22Rv1 (cell line): ENCODE measurements around the gene F2.

Experiments
- H3K27ac ChIP-seq: fragments of 450-650 bp; 2 replicates; pipeline ENCODE4 v1.5.1; 2017
- ZFX ChIP-seq: fragments of 450-650 bp; IDR thresholded peaks from 2 replicates; pipeline ENCODE4 v1.6.1; 2017; ENCODE audit warnings: antibody characterized with exemption, borderline replicate concordance
- TF ChIP-seq, protein P1 (sequence below): fragments of 450-650 bp; IDR thresholded peaks from 2 replicates; pipeline ENCODE4 v1.5.1; 2017; ENCODE audit warnings: mild to moderate bottlenecking

The F2 gene

DNA sequence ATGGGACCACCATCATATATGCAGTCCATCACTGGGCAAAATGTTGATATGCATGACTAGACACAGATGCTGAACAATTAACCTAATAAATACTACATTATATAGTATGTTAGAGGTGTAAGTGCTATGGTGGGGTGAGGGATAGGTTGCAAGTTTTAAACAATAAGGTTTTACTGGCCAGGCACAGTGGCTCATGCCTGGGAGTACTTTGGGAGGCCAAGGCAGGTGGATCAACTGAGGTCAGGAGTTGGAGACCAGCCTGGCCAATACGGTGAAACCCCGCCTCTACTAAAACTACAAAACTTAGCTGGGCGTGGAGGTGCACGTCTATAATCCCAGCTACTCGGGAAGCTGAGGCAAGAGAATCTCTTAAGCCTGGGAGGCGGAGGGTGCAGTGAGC lies 28.1 kb downstream of the F2 start:
- no peak overlapping the region for H3K27ac ChIP-seq
- TF ChIP-seq ZFX, result no peak
- TF ChIP-seq, protein P1, sequence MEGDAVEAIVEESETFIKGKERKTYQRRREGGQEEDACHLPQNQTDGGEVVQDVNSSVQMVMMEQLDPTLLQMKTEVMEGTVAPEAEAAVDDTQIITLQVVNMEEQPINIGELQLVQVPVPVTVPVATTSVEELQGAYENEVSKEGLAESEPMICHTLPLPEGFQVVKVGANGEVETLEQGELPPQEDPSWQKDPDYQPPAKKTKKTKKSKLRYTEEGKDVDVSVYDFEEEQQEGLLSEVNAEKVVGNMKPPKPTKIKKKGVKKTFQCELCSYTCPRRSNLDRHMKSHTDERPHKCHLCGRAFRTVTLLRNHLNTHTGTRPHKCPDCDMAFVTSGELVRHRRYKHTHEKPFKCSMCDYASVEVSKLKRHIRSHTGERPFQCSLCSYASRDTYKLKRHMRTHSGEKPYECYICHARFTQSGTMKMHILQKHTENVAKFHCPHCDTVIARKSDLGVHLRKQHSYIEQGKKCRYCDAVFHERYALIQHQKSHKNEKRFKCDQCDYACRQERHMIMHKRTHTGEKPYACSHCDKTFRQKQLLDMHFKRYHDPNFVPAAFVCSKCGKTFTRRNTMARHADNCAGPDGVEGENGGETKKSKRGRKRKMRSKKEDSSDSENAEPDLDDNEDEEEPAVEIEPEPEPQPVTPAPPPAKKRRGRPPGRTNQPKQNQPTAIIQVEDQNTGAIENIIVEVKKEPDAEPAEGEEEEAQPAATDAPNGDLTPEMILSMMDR, result no peak

DNA sequence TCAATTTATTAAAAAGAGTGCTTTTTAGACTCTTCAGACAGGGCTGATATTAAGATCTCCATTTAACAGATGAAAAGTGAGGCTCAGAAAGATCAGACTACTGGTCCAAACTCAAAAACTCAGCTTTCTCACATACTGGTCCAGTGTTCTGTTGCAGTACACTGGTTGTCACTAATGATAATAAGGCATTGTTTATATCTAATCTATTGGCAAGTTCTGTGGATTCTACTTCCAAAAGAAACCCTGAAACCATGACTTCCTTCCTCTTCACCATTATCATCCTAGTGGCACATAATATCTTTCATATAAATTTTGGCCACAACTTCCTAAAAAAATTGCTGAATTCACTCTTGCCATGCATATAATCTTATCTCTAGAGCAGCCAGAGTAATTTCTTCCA lies 36.9 kb downstream of the F2 start:
- H3K27ac ChIP-seq, result peak overlapping the region; percentile 17; the same call in 1 of the 2 replicates
- TF ChIP-seq, protein P1, result no peak
- no peak for TF ChIP-seq ZFX

DNA sequence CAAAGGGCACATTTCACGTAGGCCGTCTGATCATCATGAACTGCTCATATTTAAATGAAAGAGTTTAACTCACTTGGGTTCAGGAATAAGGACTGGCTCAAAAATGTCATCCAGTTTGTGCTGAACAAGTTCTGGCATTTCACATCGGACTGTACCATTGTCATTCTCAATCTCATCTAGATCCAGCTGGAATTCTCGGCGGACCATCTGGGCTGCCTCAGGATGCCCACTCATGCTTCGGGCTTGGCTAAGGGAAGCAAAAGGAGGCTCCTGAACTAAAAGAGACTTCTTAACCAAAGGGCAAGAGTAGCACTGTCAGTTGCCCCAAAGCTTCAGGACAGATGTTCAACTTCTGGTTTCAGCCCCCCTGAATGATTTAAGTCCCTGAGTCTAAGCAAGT lies 40.2 kb downstream of the F2 start:
- no peak overlapping the region for H3K27ac ChIP-seq
- TF ChIP-seq, protein P1, result no peak
- no peak for TF ChIP-seq ZFX

DNA sequence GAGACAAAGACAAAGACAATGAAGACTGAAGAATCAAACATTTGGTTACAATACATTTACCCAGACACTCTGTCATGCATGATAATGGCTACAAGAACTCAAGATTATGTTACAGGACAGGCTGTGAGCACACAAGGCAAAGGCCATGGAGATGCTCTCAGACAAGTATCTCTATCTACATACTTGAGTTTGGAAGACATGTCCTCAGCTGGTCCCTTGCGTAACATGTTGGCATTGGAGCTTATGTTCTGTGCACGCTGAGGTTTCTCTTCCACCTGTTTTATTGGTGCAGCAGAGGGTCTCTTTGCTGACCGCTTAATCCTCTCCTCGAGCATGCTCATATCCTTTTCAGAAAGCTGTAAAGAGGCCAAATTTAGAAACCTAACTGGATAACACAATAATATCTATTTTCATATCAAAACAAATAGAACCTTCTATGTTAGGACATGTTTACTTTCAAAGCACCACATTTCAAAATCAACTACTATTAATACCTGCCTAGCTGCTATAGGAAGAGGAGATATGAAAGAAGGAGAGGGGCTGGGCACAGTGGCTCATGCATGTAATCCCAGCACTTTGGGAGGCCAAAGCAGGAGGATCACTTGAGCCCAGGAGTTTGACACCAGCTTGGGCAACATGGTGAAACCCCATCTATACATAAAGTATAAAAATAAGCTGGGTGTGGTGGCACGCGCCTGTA lies 41.6 kb downstream of the F2 start:
- no peak overlapping the region for H3K27ac ChIP-seq
- TF ChIP-seq, protein P1, result no peak
- no peak for TF ChIP-seq ZFX

DNA sequence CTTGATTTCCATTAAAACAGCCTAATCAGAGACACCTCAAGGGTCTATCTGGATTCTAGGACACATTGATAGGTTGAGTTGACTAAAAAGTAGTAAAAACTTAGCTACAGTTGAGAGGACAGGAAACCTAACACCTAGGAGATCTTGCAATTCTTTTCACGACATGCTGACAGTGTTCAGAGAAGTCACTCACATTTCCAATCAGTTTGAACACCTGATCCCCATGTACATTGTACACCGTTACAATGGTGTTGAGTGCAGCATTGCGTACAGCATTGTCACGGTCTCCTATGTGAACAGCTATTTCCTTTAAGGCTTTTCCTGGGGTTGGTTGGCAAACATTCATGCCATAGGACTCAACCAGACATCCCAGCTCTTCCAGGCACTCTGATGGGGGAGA lies 42.8 kb downstream of the F2 start:
- no peak overlapping the region for H3K27ac ChIP-seq
- TF ChIP-seq, protein P1, result no peak
- no peak for TF ChIP-seq ZFX

DNA sequence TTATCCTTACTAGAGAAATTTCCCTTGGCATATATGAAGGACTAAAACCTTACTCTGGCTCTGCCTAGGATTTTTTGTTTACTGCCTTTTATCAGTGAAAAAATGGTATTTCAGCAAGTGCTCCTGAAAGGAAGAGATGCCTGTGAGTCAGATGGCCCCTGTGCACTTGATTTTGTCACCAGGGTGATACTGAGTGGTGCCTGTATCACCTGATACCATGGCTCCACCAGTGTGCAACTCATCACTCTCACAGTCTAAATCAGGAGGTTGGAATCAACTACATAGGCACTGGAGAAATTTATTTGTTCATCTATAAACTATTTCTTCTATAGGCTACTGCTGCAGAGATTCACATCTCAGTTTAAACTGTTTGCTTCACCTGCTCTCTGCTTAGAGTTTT lies 43.2 kb downstream of the F2 start:
- TF ChIP-seq ZFX, result no peak
- TF ChIP-seq, protein P1, result no peak
- H3K27ac ChIP-seq, result no peak overlapping the region

DNA sequence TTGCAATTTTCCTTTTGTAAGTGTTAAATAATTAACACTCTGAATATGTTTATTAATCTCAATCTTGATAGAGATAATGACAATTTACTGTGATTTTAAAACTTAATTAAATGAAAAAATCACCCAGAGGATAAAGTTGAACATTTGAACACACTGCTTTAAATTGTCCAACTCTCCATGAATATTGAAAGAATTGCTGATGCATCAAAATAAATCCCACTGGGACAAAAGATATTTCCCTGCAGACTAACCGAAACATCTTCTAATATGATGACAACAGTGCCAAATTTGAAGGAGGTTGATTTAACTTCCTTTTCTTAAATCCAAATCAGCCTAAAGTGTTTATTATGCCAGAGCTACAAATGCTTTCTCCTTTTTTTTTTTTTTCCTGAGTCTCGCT lies 47.6 kb downstream of the F2 start:
- TF ChIP-seq ZFX, result no peak
- TF ChIP-seq, protein P1, result no peak

More for the DNA sequence above, 47.6 kb downstream of the F2 start:
- no peak overlapping the region for H3K27ac ChIP-seq
